Panc1 (cell line): ENCODE data around the gene SSNA1.

Experiments
- TF ChIP-seq, protein P1 (sequence below), 2 experiments: IDR thresholded peaks; 2 replicates each; pipeline ENCODE4 v1.6.1; 2011 to 2012; ENCODE audit warnings: low read depth in 2 of 2, control low read depth in 1 of 2, low read length in 1 of 2, mild to moderate bottlenecking in 1 of 2, moderate library complexity in 1 of 2; ENCODE audit not compliant: insufficient read depth in 1 of 2
- TF ChIP-seq, protein P2 (sequence below): fragments of 450-650 bp; IDR thresholded peaks from 2 replicates; pipeline ENCODE4 v1.5.1; 2017; ENCODE audit warnings: mild to moderate bottlenecking

DNA sequence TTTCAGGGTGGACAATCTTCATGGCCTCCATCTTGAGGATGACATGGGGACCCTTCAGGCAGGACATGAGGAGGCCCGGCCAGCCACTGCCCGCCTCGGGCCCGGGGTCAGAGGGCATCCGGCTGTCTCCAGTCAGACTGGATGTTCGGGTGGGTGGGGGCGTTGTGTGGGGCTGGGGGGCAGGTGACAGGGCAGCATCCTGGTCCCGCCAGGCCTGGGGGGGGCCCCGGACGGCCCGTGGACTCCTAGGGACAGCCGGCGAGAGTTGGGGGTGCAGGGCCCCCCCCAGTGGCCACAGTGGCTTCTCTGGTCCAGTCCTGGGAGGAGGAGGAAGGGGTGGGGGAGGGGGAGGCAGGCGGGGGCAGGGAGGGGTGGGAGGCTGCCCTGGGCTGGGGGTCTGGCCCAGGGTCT, 32.6 kb downstream of the SSNA1 start:
- TF ChIP-seq, protein P1, sequence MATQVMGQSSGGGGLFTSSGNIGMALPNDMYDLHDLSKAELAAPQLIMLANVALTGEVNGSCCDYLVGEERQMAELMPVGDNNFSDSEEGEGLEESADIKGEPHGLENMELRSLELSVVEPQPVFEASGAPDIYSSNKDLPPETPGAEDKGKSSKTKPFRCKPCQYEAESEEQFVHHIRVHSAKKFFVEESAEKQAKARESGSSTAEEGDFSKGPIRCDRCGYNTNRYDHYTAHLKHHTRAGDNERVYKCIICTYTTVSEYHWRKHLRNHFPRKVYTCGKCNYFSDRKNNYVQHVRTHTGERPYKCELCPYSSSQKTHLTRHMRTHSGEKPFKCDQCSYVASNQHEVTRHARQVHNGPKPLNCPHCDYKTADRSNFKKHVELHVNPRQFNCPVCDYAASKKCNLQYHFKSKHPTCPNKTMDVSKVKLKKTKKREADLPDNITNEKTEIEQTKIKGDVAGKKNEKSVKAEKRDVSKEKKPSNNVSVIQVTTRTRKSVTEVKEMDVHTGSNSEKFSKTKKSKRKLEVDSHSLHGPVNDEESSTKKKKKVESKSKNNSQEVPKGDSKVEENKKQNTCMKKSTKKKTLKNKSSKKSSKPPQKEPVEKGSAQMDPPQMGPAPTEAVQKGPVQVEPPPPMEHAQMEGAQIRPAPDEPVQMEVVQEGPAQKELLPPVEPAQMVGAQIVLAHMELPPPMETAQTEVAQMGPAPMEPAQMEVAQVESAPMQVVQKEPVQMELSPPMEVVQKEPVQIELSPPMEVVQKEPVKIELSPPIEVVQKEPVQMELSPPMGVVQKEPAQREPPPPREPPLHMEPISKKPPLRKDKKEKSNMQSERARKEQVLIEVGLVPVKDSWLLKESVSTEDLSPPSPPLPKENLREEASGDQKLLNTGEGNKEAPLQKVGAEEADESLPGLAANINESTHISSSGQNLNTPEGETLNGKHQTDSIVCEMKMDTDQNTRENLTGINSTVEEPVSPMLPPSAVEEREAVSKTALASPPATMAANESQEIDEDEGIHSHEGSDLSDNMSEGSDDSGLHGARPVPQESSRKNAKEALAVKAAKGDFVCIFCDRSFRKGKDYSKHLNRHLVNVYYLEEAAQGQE (IDR thresholded peaks at IDR 0.05; ENCODE audit: insufficient read depth in 1 of 2, low read depth in 2 of 2, low read length in 1 of 2): no peak
- TF ChIP-seq, protein P2, sequence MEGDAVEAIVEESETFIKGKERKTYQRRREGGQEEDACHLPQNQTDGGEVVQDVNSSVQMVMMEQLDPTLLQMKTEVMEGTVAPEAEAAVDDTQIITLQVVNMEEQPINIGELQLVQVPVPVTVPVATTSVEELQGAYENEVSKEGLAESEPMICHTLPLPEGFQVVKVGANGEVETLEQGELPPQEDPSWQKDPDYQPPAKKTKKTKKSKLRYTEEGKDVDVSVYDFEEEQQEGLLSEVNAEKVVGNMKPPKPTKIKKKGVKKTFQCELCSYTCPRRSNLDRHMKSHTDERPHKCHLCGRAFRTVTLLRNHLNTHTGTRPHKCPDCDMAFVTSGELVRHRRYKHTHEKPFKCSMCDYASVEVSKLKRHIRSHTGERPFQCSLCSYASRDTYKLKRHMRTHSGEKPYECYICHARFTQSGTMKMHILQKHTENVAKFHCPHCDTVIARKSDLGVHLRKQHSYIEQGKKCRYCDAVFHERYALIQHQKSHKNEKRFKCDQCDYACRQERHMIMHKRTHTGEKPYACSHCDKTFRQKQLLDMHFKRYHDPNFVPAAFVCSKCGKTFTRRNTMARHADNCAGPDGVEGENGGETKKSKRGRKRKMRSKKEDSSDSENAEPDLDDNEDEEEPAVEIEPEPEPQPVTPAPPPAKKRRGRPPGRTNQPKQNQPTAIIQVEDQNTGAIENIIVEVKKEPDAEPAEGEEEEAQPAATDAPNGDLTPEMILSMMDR: peak; percentile 14; the same call in 1 of the 2 replicates
